T-helper 2 cell treated with Interferon-gamma antibody and Interleukin-4, amounts not matched to agents 100 ng/mL and 5 ng/mL, for 36 hours (primary cell): ENCODE measurements around the gene PICK1. TPM values are rescaled to one million over a fixed set of nuclear protein-coding genes. Genes with fewer than 3 reads are reported as not detected.
"Not testable (repeated sequence)": the region's sequence is repeated elsewhere in the genome, so short reads cannot be mapped to it uniquely, and the experiment has no call there.

Experiments
- intact Hi-C: fragments of 100-400 bp; cut with micrococcal nuclease; formaldehyde crosslinking; loops from one replicate; pipeline ENCODE4 v1.15.1; 2023
- total RNA-seq: library from RNA; stranded (reverse); gene quantifications from 2 replicates; pipeline ENCODE4 v1.2.3, GENCODE V29; 2022

Gene PICK1
- total RNA-seq, 1 donor from 2014 or later: 10.0 TPM

- intact Hi-C loops: no loop called here
Observed at GRCh38 chr22:38030311-38031133, 26.7 kb upstream of the PICK1 start.

GRCh38 chr22:38031491-38031890 is 25.7 kb upstream of the PICK1 start:
- intact Hi-C loops: no loop called here

- intact Hi-C loops: no loop called here
Observed at GRCh38 chr22:38032681-38033521, 24.3 kb upstream of the PICK1 start.

- intact Hi-C loops: no loop called here
Observed at GRCh38 chr22:38033522-38034277, 23.5 kb upstream of the PICK1 start.

- intact Hi-C loops: no loop called here
Observed at GRCh38 chr22:38034278-38034882, 22.8 kb upstream of the PICK1 start.

- intact Hi-C loops: no loop called here
Observed at GRCh38 chr22:38034884-38035529, 22.2 kb upstream of the PICK1 start.

GRCh38 chr22:38035530-38035885 is 21.7 kb upstream of the PICK1 start:
- intact Hi-C loops: no loop called here

GRCh38 chr22:38036392-38037062 is 20.7 kb upstream of the PICK1 start:
- intact Hi-C loops: no loop called here

GRCh38 chr22:38037367-38038150 is 19.6 kb upstream of the PICK1 start:
- intact Hi-C loops: not testable (repeated sequence)

- intact Hi-C loops: no loop called here
Observed at GRCh38 chr22:38038426-38038825, 18.8 kb upstream of the PICK1 start.

GRCh38 chr22:38038890-38039812 is 18.1 kb upstream of the PICK1 start:
- intact Hi-C loops: no loop called here

GRCh38 chr22:38040953-38041759 is 16.0 kb upstream of the PICK1 start:
- intact Hi-C loops: no loop called here

- intact Hi-C loops: no loop called here
Observed at GRCh38 chr22:38041760-38042487, 15.3 kb upstream of the PICK1 start.

- intact Hi-C loops: no loop called here
Observed at GRCh38 chr22:38042488-38042790, 14.8 kb upstream of the PICK1 start.

- intact Hi-C loops: no loop called here
Observed at GRCh38 chr22:38043151-38044039, 13.8 kb upstream of the PICK1 start.
